SU-DHL-6 (cell line): Measurements from ENCODE around the gene TRMT44.

Source experiments
- H2AFZ ChIP-seq: fragments of 200-600 bp; sonication (generic); 2 replicates; pipeline ENCODE4 v1.6.1; 2014; ENCODE audit warnings: low read depth, mild to moderate bottlenecking, moderate library complexity, mixed read lengths, antibody characterized with exemption, low read length; ENCODE audit not compliant: severe bottlenecking
- H3F3A ChIP-seq: fragments of 200-600 bp; shearing (Covaris generic); 2 replicates; pipeline ENCODE4 v1.6.0; 2016; ENCODE audit warnings: antibody characterized with exemption, mild to moderate bottlenecking; ENCODE audit not compliant: insufficient read depth
- H3K27ac ChIP-seq: fragments of 200-600 bp; sonication (generic); 2 replicates; pipeline ENCODE4 v1.5.1; 2016; ENCODE audit warnings: low read depth, mild to moderate bottlenecking, low read length, moderate library complexity, mixed read lengths
- H3K27me3 ChIP-seq: fragments of 200-600 bp; sonication (generic), shearing (Covaris generic); 2 replicates; pipeline ENCODE4 v1.6.0; 2014; ENCODE audit warnings: mild to moderate bottlenecking, low read length
- H3K36me3 ChIP-seq: fragments of 200-600 bp; sonication (generic); 2 replicates; pipeline ENCODE4 v1.6.1; 2014; ENCODE audit warnings: mild to moderate bottlenecking, low read length, mixed read lengths
- H3K4me2 ChIP-seq: fragments of 300-600, 200-600 bp; shearing (Covaris generic), sonication (generic); 2 replicates; pipeline ENCODE4 v1.6.0; 2014; ENCODE audit warnings: low read length, low read depth, mild to moderate bottlenecking; ENCODE audit not compliant: poor library complexity, severe bottlenecking
- H3K4me3 ChIP-seq: fragments of 200-600 bp; sonication (generic); 2 replicates; pipeline ENCODE4 v1.5.1; 2014; ENCODE audit warnings: antibody characterized with exemption, low read length, mild to moderate bottlenecking, mixed read lengths; ENCODE audit not compliant: insufficient read depth, poor library complexity, severe bottlenecking
- H3K79me2 ChIP-seq: fragments of 200-600 bp; sonication (generic); 2 replicates; pipeline ENCODE4 v1.6.1; 2014; ENCODE audit warnings: mild to moderate bottlenecking, low read length, moderate library complexity; ENCODE audit not compliant: insufficient read depth
- H3K9ac ChIP-seq: fragments of 200-600 bp; sonication (generic); 2 replicates; pipeline ENCODE4 v1.7.0; 2014; ENCODE audit warnings: mild to moderate bottlenecking, low read length
- H3K9me2 ChIP-seq: fragments of 200-600 bp; sonication (generic); replicated peaks from 2 replicates; pipeline ENCODE4 v1.6.1; 2014; ENCODE audit warnings: low read length; ENCODE audit not compliant: insufficient read depth
- H3K9me3 ChIP-seq: fragments of 200-600 bp; sonication (generic); 2 replicates; pipeline ENCODE4 v1.6.1; 2014; ENCODE audit warnings: low read length, mixed read lengths; ENCODE audit not compliant: insufficient read depth
- H4K20me1 ChIP-seq: fragments of 200-600 bp; sonication (generic); 2 replicates; pipeline ENCODE4 v1.6.1; 2014; ENCODE audit warnings: low read depth, mild to moderate bottlenecking, antibody characterized with exemption, low read length, moderate library complexity, mixed read lengths
- EZH2phosphoT487 ChIP-seq: fragments of 200-600 bp; sonication (generic), shearing (Covaris generic); conservative IDR thresholded peaks from 2 replicates; pipeline ENCODE4 v1.6.1; 2018; ENCODE audit warnings: mild to moderate bottlenecking, antibody characterized with exemption, low read length, moderate library complexity, mixed read lengths
- TF ChIP-seq, protein P1 (sequence below): fragments of 200-600 bp; sonication (generic); IDR thresholded peaks from one replicate; pipeline ENCODE4 v1.5.1; 2017; ENCODE audit warnings: antibody characterized with exemption, mild to moderate bottlenecking, low read length, moderate library complexity; ENCODE audit not compliant: insufficient read depth, poor library complexity, severe bottlenecking

Gene TRMT44

GRCh38 chr4:8401665-8402064 lies 38.9 kb upstream of the TRMT44 start:
- Histone ChIP-seq H2AFZ (no peak overlapping the region), H3K9me2 (no peaks in the 10 kb centered on the region)

GRCh38 chr4:8402181-8402597 lies 38.4 kb upstream of the TRMT44 start:
- H3K9ac ChIP-seq, result no peak overlapping the region

More at GRCh38 chr4:8401665-8402064, 38.9 kb upstream of the TRMT44 start:
- Histone ChIP-seq H3K9ac (no peak overlapping the region), H3K4me2 (no peak overlapping the region), H4K20me1 (no peaks in the 10 kb centered on the region), H3K9me3 (no peaks in the 10 kb centered on the region), H3K4me3 (no peak overlapping the region), H3F3A (no peaks in the 10 kb centered on the region), H3K27me3 (no peaks in the 10 kb centered on the region), H3K79me2 (no peaks in the 10 kb centered on the region), H3K27ac (no peak overlapping the region), H3K36me3 (no peaks in the 10 kb centered on the region)
- TF ChIP-seq, protein P1, sequence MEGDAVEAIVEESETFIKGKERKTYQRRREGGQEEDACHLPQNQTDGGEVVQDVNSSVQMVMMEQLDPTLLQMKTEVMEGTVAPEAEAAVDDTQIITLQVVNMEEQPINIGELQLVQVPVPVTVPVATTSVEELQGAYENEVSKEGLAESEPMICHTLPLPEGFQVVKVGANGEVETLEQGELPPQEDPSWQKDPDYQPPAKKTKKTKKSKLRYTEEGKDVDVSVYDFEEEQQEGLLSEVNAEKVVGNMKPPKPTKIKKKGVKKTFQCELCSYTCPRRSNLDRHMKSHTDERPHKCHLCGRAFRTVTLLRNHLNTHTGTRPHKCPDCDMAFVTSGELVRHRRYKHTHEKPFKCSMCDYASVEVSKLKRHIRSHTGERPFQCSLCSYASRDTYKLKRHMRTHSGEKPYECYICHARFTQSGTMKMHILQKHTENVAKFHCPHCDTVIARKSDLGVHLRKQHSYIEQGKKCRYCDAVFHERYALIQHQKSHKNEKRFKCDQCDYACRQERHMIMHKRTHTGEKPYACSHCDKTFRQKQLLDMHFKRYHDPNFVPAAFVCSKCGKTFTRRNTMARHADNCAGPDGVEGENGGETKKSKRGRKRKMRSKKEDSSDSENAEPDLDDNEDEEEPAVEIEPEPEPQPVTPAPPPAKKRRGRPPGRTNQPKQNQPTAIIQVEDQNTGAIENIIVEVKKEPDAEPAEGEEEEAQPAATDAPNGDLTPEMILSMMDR, result no peak
- TF ChIP-seq EZH2phosphoT487, result no peak

DNA sequence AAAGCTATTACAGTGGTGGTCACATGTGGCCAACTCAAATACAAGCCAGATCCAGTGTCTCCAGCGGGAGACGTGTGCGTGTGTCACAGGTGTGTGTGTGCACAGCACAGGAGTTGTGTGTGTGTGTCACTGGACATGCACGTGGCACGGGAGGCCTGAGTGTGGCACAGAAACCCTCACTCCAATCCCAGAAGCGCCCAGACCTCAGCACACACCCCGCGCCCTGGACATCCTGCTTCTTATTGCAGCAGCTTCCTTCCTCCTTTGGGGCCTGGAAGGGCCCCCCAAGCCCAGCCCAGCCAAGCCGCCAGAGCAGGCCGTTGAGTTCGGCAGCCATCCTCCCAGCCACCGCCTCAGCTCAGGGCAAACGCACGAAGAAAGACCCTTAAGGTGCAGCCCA lies 37.9 kb upstream of the TRMT44 start:
- Histone ChIP-seq H3K4me3 (no peak overlapping the region), H3K9ac (no peak overlapping the region), H4K20me1 (no peaks in the 10 kb centered on the region), H3K9me2 (no peaks in the 10 kb centered on the region), H3K27ac (no peak overlapping the region), H2AFZ (no peak overlapping the region), H3F3A (no peaks in the 10 kb centered on the region), H3K79me2 (no peaks in the 10 kb centered on the region), H3K36me3 (no peaks in the 10 kb centered on the region), H3K4me2 (no peak overlapping the region), H3K27me3 (no peaks in the 10 kb centered on the region), H3K9me3 (no peaks in the 10 kb centered on the region)
- TF ChIP-seq, protein P1, result no peak
- TF ChIP-seq EZH2phosphoT487, result no peak

More at GRCh38 chr4:8402181-8402597, 38.4 kb upstream of the TRMT44 start:
- Histone ChIP-seq H2AFZ (no peak overlapping the region), H3K36me3 (no peaks in the 10 kb centered on the region), H3K27me3 (no peaks in the 10 kb centered on the region), H3K79me2 (no peaks in the 10 kb centered on the region), H4K20me1 (no peaks in the 10 kb centered on the region), H3K4me2 (no peak overlapping the region), H3K9me3 (no peaks in the 10 kb centered on the region), H3K27ac (no peak overlapping the region), H3F3A (no peaks in the 10 kb centered on the region), H3K9me2 (no peaks in the 10 kb centered on the region), H3K4me3 (no peak overlapping the region)
- no peak for TF ChIP-seq EZH2phosphoT487
- TF ChIP-seq, protein P1, result no peak
